Measurements from ENCODE around the gene KRTAP16-1.
"Not testable (repeated sequence)": the region's sequence is repeated elsewhere in the genome, so short reads cannot be mapped to it uniquely, and the experiment has no call there.

Gene KRTAP16-1

GRCh38 chr17:41308918-41309359 lies at the start of gene KRTAP16-1:
Gene KRTAP16-1, minus strand, starts transcription at chr17:41309309. Its CDS starts 56 bp downstream, at chr17:41309253.
- DNase-seq = no peak

GRCh38 chr17:41354536-41354935 lies 45.4 kb upstream of the KRTAP16-1 start:
- no peak for DNase-seq

- no peak for DNase-seq
Observed at GRCh38 chr17:41352597-41353366, 43.7 kb upstream of the KRTAP16-1 start.

GRCh38 chr17:41351177-41351576 lies 42.1 kb upstream of the KRTAP16-1 start:
- no peak for DNase-seq

- DNase-seq = not testable (repeated sequence)
Observed at GRCh38 chr17:41350381-41350878, 41.3 kb upstream of the KRTAP16-1 start, which contains the start of gene KRT33A. Gene KRT33A, minus strand, starts transcription at chr17:41350828. Its CDS starts 61 bp downstream, at chr17:41350767.

GRCh38 chr17:41347869-41348760 lies 39.0 kb upstream of the KRTAP16-1 start:
- no peak for DNase-seq

- DNase-seq = not testable (repeated sequence)
Observed at GRCh38 chr17:41346421-41346820, 37.3 kb upstream of the KRTAP16-1 start.

- no peak for DNase-seq
Observed at GRCh38 chr17:41345992-41346391, 36.9 kb upstream of the KRTAP16-1 start.

GRCh38 chr17:41343029-41343428 lies 33.9 kb upstream of the KRTAP16-1 start:
- no peak for DNase-seq

- no peak for DNase-seq
Observed at GRCh38 chr17:41340934-41341861, 32.1 kb upstream of the KRTAP16-1 start.

- DNase-seq = no peak
Observed at GRCh38 chr17:41340494-41340893, 31.4 kb upstream of the KRTAP16-1 start.

GRCh38 chr17:41339571-41340172 lies 30.6 kb upstream of the KRTAP16-1 start:
- DNase-seq = no peak

GRCh38 chr17:41338961-41339485 lies 29.9 kb upstream of the KRTAP16-1 start:
- no peak for DNase-seq

GRCh38 chr17:41335747-41336146 lies 26.6 kb upstream of the KRTAP16-1 start:
- no peak for DNase-seq

- no peak for DNase-seq
Observed at GRCh38 chr17:41334385-41335305, 25.5 kb upstream of the KRTAP16-1 start.

GRCh38 chr17:41333836-41334235 lies 24.7 kb upstream of the KRTAP16-1 start:
- DNase-seq = no peak

GRCh38 chr17:41333098-41333497 lies 24.0 kb upstream of the KRTAP16-1 start:
- no peak for DNase-seq

- no peak for DNase-seq
Observed at GRCh38 chr17:41332239-41332638, 23.1 kb upstream of the KRTAP16-1 start.

GRCh38 chr17:41331606-41332005 lies 22.5 kb upstream of the KRTAP16-1 start:
- no peak for DNase-seq

- DNase-seq = peak; percentile 73
Observed at GRCh38 chr17:41329279-41329948, 20.3 kb upstream of the KRTAP16-1 start.

Data from eye (tissue), 1 donor.